Endothelial cell of umbilical vein (primary cell): Measurements from ENCODE around the gene QSOX2. TPM values are rescaled to one million over a fixed set of nuclear protein-coding genes. Genes with fewer than 3 reads are reported as not detected.

Source experiments
- BruUV-seq: library from RNA; stranded (reverse); fragments of 400-500 nt; replicated peaks from 2 replicates; lab custom pipeline; 2021; lab: Mats Ljungman, UMichigan
- CTCF ChIA-PET: fragments of 300-600, 350-600 bp; sonication (Branson Sonifier 250); formaldehyde crosslinking; loops from one replicate; lab custom pipeline; 2021; ENCODE audit warnings: antibody characterized with exemption, inconsistent platforms; lab: Charles Lee
- POLR2A ChIA-PET: fragments of 300-600, 350-600 bp; sonication (Branson Sonifier 250); formaldehyde crosslinking; loops from one replicate; lab custom pipeline; 2021; ENCODE audit warnings: antibody characterized with exemption, inconsistent platforms; lab: Charles Lee
- DNase-seq: peaks from one replicate; pipeline ENCODE4 v3.0.0-alpha.2; 2011; ENCODE audit warnings: low read depth, low spot score
- FAIRE-seq: peaks from 2 replicates; lab custom pipeline; 2011; peaks lifted over from hg19 to GRCh38; lab: Jason Lieb, UNC
- H2AFZ ChIP-seq: 2 replicates; pipeline ENCODE4 v1.6.0; 2012; ENCODE audit warnings: low read depth, low read length, control low read depth, inconsistent platforms
- H3K27ac ChIP-seq: 2 replicates; pipeline ENCODE4 v1.5.1; 2011; ENCODE audit warnings: low read depth, mild to moderate bottlenecking, control low read depth, low read length, moderate library complexity; ENCODE audit not compliant: insufficient read depth
- H3K27me3 ChIP-seq, 2 experiments: 2 replicates each; pipeline versions ENCODE4 v1.6.0 to v1.6.1; 2011; ENCODE audit warnings: low read length in 2 of 2, mixed read lengths in 1 of 2; ENCODE audit not compliant: control insufficient read depth in 2 of 2, insufficient read depth in 2 of 2
- H3K36me3 ChIP-seq, 2 experiments: 2 replicates in 1 of 2; 3 replicates in 1 of 2; pipeline ENCODE4 v1.5.1; 2011; ENCODE audit warnings: low read length in 2 of 2, mild to moderate bottlenecking in 1 of 2, moderate library complexity in 1 of 2; ENCODE audit not compliant: control insufficient read depth in 2 of 2, insufficient read depth in 2 of 2; ENCODE audit errors: extremely low read depth in 1 of 2
- H3K4me1 ChIP-seq: 3 replicates; pipeline ENCODE4 v1.5.1; 2011; ENCODE audit warnings: mild to moderate bottlenecking, low read length; ENCODE audit not compliant: control insufficient read depth, insufficient read depth; ENCODE audit errors: extremely low read depth
- H3K4me2 ChIP-seq: 2 replicates; pipeline ENCODE4 v1.6.1; 2011; ENCODE audit warnings: low read length, control low read depth, mixed read lengths; ENCODE audit not compliant: insufficient read depth
- H3K4me3 ChIP-seq, 3 experiments: fragments of 200-600 bp in 1 of 3; sonication (generic), shearing (Covaris generic) in 1 of 3; replicated peaks in 1 of 3; 2 replicates each; pipeline ENCODE4 v1.5.1; 2011 to 2016; ENCODE audit warnings: control low read depth in 3 of 3, low read length in 3 of 3, mild to moderate bottlenecking in 2 of 3, inconsistent platforms in 1 of 3, low read depth in 1 of 3, moderate library complexity in 1 of 3; ENCODE audit not compliant: insufficient read depth in 1 of 3
- H3K79me2 ChIP-seq: 2 replicates; pipeline ENCODE4 v1.6.0; 2012; ENCODE audit warnings: low read length, inconsistent platforms; ENCODE audit not compliant: control insufficient read depth, insufficient read depth
- H3K9ac ChIP-seq: replicated peaks from 2 replicates; pipeline ENCODE3; 2011; ENCODE audit warnings: low read length, control low read depth; ENCODE audit not compliant: insufficient read depth; ENCODE audit errors: extremely low read depth
- H3K9me1 ChIP-seq: replicated peaks from 3 replicates; pipeline ENCODE4 v1.6.0; 2011; ENCODE audit warnings: mild to moderate bottlenecking, low read length; ENCODE audit not compliant: control insufficient read depth, insufficient read depth; ENCODE audit errors: extremely low read depth
- H3K9me3 ChIP-seq: replicated peaks from 2 replicates; pipeline ENCODE4 v1.5.1; 2012; ENCODE audit warnings: low read length, inconsistent platforms; ENCODE audit not compliant: control insufficient read depth, insufficient read depth
- H4K20me1 ChIP-seq: replicated peaks from 2 replicates; pipeline ENCODE3; 2011; ENCODE audit warnings: mild to moderate bottlenecking, low read length; ENCODE audit not compliant: control insufficient read depth, insufficient read depth; ENCODE audit errors: extremely low read depth
- EZH2 ChIP-seq: IDR thresholded peaks from 2 replicates; pipeline ENCODE4 v1.6.1; 2012; ENCODE audit warnings: borderline replicate concordance, low read depth, mild to moderate bottlenecking, moderate library complexity, low read length, inconsistent platforms; ENCODE audit not compliant: severe bottlenecking
- MYC ChIP-seq: IDR thresholded peaks from one replicate; pipeline ENCODE4 v1.6.1; 2011; ENCODE audit warnings: mild to moderate bottlenecking, low read depth, low read length
- POLR2AphosphoS5 ChIP-seq: IDR thresholded peaks from 2 replicates; pipeline ENCODE4 v1.6.1; 2012; ENCODE audit warnings: low read depth, mild to moderate bottlenecking, control low read depth, low read length, moderate library complexity; ENCODE audit not compliant: insufficient read depth
- dilution Hi-C: fragments of 300-500 bp; cut with MboI; formaldehyde crosslinking; loops from one replicate; pipeline ENCODE4 v1.15.0; 2019; ENCODE audit warnings: low sequenced_read_pairs; ENCODE audit not compliant: extremely low pct_ligation_motif_present
- intact Hi-C: fragments of 100-400 bp; cut with micrococcal nuclease; formaldehyde crosslinking; loops from one replicate; pipeline ENCODE4 v1.10.0; 2022
- polyA plus RNA-seq, 4 experiments: library from polyadenylated mRNA; depleted of rRNA in 3 of 4; stranded (reverse) in 3 of 4; unstranded in 1 of 4; fragments of >200 nt; gene quantifications; 2 replicates each; pipeline versions ENCODE4 v1.2.1 to v1.2.3, GENCODE V29; 2011 to 2012; ENCODE audit warnings: missing spikeins in 1 of 4
- total RNA-seq: library from RNA; stranded (reverse); gene quantifications from 2 replicates; pipeline ENCODE4 v1.2.3, GENCODE V29; 2021
- TF ChIP-seq, protein P1 (sequence below): IDR thresholded peaks from 2 replicates; pipeline ENCODE4 v1.6.1; 2011; ENCODE audit not compliant: insufficient read depth, insufficient read length
- TF ChIP-seq, protein P2 (sequence below), 2 donors: IDR thresholded peaks; 1 replicate in 1 of 2; 2 replicates in 1 of 2; pipeline ENCODE4 v1.5.1; 2011; ENCODE audit warnings: low read length in 2 of 2, mild to moderate bottlenecking in 2 of 2, moderate library complexity in 2 of 2, control low read depth in 1 of 2, inconsistent platforms in 1 of 2, low read depth in 1 of 2; ENCODE audit not compliant: insufficient read depth in 1 of 2; ENCODE audit errors: extremely low read depth in 1 of 2

The QSOX2 gene
- total and polyA plus RNA-seq, 2 donors (not counting 3 experiments of a cell fraction or from before 2014, with no cell fraction given) = 16.4 to 23.4 TPM

DNA sequence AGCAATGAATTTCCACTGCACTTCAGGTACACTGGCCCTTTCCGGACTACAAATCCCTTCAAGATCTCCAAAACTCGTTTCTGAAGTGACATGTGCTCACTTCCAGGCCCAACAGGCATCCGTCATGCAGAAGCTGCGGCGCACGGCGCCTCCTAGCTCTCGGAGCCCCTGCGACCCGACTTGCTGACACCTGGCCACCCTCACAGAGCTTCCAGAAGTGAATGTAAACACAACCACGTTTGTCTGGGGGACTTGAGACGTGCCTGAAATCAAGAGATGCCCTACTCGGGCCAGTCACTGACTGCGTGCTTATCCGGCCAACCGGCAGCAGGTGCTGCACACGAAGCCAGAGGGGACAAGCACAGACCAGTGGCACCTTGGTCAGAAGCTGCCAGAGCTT is 35.8 kb downstream of the QSOX2 start:
- Histone ChIP-seq H4K20me1 (no peaks in the 10 kb centered on the region), H2AFZ (no peak overlapping the region), H3K9me1 (no peaks in the 10 kb centered on the region), H3K9me3 (no peaks in the 10 kb centered on the region), H3K27ac (no peak overlapping the region), H3K4me1 (no peaks in the 10 kb centered on the region), H3K4me3 (no peak overlapping the region), H3K36me3 (no peaks in the 10 kb centered on the region), H3K79me2 (no peaks in the 10 kb centered on the region), H3K4me2 (no peak overlapping the region), H3K9ac (no peak overlapping the region), H3K27me3 (peaks cover 0 to 1% of the 10 kb centered on the region in 2 experiments)
- BruUV-seq = no TSS peak
- ChIA-PET CTCF (no interaction called here), POLR2A (no interaction called here)
- dilution Hi-C loops = no loop called here
- DNase-seq (no peak), FAIRE-seq (no peak)
- TF ChIP-seq, protein P1, sequence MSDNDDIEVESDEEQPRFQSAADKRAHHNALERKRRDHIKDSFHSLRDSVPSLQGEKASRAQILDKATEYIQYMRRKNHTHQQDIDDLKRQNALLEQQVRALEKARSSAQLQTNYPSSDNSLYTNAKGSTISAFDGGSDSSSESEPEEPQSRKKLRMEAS = no peak
- no peak for TF ChIP-seq EZH2
- TF ChIP-seq, protein P2, sequence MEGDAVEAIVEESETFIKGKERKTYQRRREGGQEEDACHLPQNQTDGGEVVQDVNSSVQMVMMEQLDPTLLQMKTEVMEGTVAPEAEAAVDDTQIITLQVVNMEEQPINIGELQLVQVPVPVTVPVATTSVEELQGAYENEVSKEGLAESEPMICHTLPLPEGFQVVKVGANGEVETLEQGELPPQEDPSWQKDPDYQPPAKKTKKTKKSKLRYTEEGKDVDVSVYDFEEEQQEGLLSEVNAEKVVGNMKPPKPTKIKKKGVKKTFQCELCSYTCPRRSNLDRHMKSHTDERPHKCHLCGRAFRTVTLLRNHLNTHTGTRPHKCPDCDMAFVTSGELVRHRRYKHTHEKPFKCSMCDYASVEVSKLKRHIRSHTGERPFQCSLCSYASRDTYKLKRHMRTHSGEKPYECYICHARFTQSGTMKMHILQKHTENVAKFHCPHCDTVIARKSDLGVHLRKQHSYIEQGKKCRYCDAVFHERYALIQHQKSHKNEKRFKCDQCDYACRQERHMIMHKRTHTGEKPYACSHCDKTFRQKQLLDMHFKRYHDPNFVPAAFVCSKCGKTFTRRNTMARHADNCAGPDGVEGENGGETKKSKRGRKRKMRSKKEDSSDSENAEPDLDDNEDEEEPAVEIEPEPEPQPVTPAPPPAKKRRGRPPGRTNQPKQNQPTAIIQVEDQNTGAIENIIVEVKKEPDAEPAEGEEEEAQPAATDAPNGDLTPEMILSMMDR (IDR thresholded peaks at IDR 0.05; ENCODE audit: extremely low read depth in 1 of 2, insufficient read depth in 1 of 2, low read depth in 1 of 2, low read length in 2 of 2) = no peak
- intact Hi-C loops = loop anchor here (10.0 kb wide), 1 partner anchor 55 kb away; no protein-coding TSS in a partner anchor

DNA sequence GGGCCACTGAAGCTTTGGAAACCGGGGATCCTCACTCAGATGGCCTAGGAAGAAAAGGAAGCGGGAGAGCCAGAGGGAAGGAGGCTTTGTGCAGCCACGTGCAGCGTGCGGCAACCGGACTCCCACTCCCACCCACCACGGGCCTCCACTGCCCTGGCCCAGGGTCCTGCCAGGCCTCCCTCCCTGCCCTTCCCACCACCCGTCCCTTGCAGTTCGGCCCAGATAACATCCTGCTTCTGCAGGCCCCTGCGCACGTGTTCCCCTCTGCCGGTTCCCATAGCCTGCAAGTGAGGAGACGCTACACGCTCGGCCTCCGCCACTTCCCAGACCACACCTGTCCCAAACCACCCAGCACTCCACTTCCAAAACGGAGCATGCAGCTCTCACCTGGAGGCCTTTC is 36.4 kb downstream of the QSOX2 start:
- FAIRE-seq = no peak
- no peaks in the 10 kb centered on the region for H3K9me1 ChIP-seq
- no TSS peak for BruUV-seq
- H3K79me2 ChIP-seq = no peaks in the 10 kb centered on the region
- H3K27ac ChIP-seq = no peak overlapping the region
- TF ChIP-seq MYC (no peak), EZH2 (no peak), POLR2AphosphoS5 (no peak)
- TF ChIP-seq, protein P1 = no peak
- no peaks in the 10 kb centered on the region for H3K36me3 ChIP-seq
- no peak overlapping the region for H3K4me3 ChIP-seq
- H4K20me1 ChIP-seq = no peaks in the 10 kb centered on the region
- peaks cover 2 to 7% of the 10 kb centered on the region in 2 experiments for H3K27me3 ChIP-seq
- intact Hi-C loops (loop anchor here (10.0 kb wide), 1 partner anchor 54 kb away; no protein-coding TSS in a partner anchor), dilution Hi-C loops (no loop called here)
- H3K4me1 ChIP-seq = no peaks in the 10 kb centered on the region
- H2AFZ ChIP-seq = no peak overlapping the region
- ChIA-PET POLR2A (no interaction called here), CTCF (interaction anchor here (1.2 kb wide), 1 partner anchor 16 kb away, joined by 3 read pairs; no protein-coding TSS in a partner anchor)
- no peak for DNase-seq
- H3K4me2 ChIP-seq = no peak overlapping the region
- no peak overlapping the region for H3K9ac ChIP-seq
- no peaks in the 10 kb centered on the region for H3K9me3 ChIP-seq
